ENCODE measurements around the gene PSMG1. TPM values are rescaled to one million over a fixed set of nuclear protein-coding genes. Genes with fewer than 3 reads are reported as not detected.
"Not testable (repeated sequence)": the region's sequence is repeated elsewhere in the genome, so short reads cannot be mapped to it uniquely, and the experiment has no call there.

PSMG1 gene
- total RNA-seq, 1 donor from 2014 or later: 66.4 TPM

GRCh38 chr21:39164523-39164922 lies 18.7 kb downstream of the PSMG1 start:
- H3K4me3 Mint-ChIP-seq (ENCODE audit: unreplicated experiment): no peak overlapping the region
- no peaks in the 10 kb centered on the region for H3K27me3 Mint-ChIP-seq (ENCODE audit: low read depth)
- H3K9me3 Mint-ChIP-seq (ENCODE audit: low read depth): peaks cover 36% of the 10 kb centered on the region
- H3K4me1 Mint-ChIP-seq (ENCODE audit: low read depth): peaks cover 13% of the 10 kb centered on the region
- DNase-seq (ENCODE audit: low spot score): no peak
- peaks cover 9% of the 10 kb centered on the region for H3K36me3 Mint-ChIP-seq (ENCODE audit: low read depth)
- no peak for TF ChIP-seq CTCF (IDR thresholded peaks at IDR 0.05)
- no peak overlapping the region for H3K27ac Mint-ChIP-seq (ENCODE audit: unreplicated experiment)

GRCh38 chr21:39161064-39161463 lies 22.2 kb downstream of the PSMG1 start:
- no peak for DNase-seq (ENCODE audit: low spot score)
- Mint-ChIP-seq H3K27me3 (ENCODE audit: low read depth) (no peaks in the 10 kb centered on the region), H3K4me3 (ENCODE audit: unreplicated experiment) (no peak overlapping the region), H3K27ac (ENCODE audit: unreplicated experiment) (no peak overlapping the region), H3K9me3 (ENCODE audit: low read depth) (peaks cover 22% of the 10 kb centered on the region), H3K4me1 (ENCODE audit: low read depth) (peaks cover 34% of the 10 kb centered on the region), H3K36me3 (ENCODE audit: low read depth) (peaks cover 3% of the 10 kb centered on the region)
- no peak for TF ChIP-seq CTCF (IDR thresholded peaks at IDR 0.05)

GRCh38 chr21:39159342-39160063 lies 23.7 kb downstream of the PSMG1 start:
- DNase-seq (ENCODE audit: low spot score): no peak
- Mint-ChIP-seq H3K27ac (ENCODE audit: unreplicated experiment) (peak overlapping the region; percentile 85), H3K4me3 (ENCODE audit: unreplicated experiment) (no peak overlapping the region), H3K9me3 (ENCODE audit: low read depth) (peaks cover 10% of the 10 kb centered on the region), H3K4me1 (ENCODE audit: low read depth) (peaks cover 48% of the 10 kb centered on the region), H3K36me3 (ENCODE audit: low read depth) (peaks cover under 1% of the 10 kb centered on the region), H3K27me3 (ENCODE audit: low read depth) (no peaks in the 10 kb centered on the region)
- TF ChIP-seq CTCF (IDR thresholded peaks at IDR 0.05): no peak

- H3K4me3 Mint-ChIP-seq (ENCODE audit: unreplicated experiment); DNase-seq (ENCODE audit: low spot score); H3K9me3 Mint-ChIP-seq (ENCODE audit: low read depth); H3K27me3 Mint-ChIP-seq (ENCODE audit: low read depth); H3K36me3 Mint-ChIP-seq (ENCODE audit: low read depth): not testable (repeated sequence)
- Mint-ChIP-seq H3K4me1 (ENCODE audit: low read depth) (peaks cover 50% of the 10 kb centered on the region), H3K27ac (ENCODE audit: unreplicated experiment) (peak overlapping the region; percentile 17)
Observed at GRCh38 chr21:39157241-39157640, 26.0 kb downstream of the PSMG1 start.

GRCh38 chr21:39156024-39156423 lies 27.2 kb downstream of the PSMG1 start:
- no peak overlapping the region for H3K4me3 Mint-ChIP-seq (ENCODE audit: unreplicated experiment)
- H3K4me1 Mint-ChIP-seq (ENCODE audit: low read depth): peaks cover 47% of the 10 kb centered on the region
- no peaks in the 10 kb centered on the region for H3K27me3 Mint-ChIP-seq (ENCODE audit: low read depth)
- no peak for DNase-seq (ENCODE audit: low spot score)
- peak overlapping the region; percentile 91 for H3K27ac Mint-ChIP-seq (ENCODE audit: unreplicated experiment)
- TF ChIP-seq CTCF (IDR thresholded peaks at IDR 0.05): no peak
- H3K36me3 Mint-ChIP-seq (ENCODE audit: low read depth): peaks cover 1% of the 10 kb centered on the region
- peaks cover 2% of the 10 kb centered on the region for H3K9me3 Mint-ChIP-seq (ENCODE audit: low read depth)

GRCh38 chr21:39155578-39155977 lies 27.7 kb downstream of the PSMG1 start:
- H3K4me3 Mint-ChIP-seq (ENCODE audit: unreplicated experiment): no peak overlapping the region
- peaks cover 1% of the 10 kb centered on the region for H3K36me3 Mint-ChIP-seq (ENCODE audit: low read depth)
- peaks cover 2% of the 10 kb centered on the region for H3K9me3 Mint-ChIP-seq (ENCODE audit: low read depth)
- H3K4me1 Mint-ChIP-seq (ENCODE audit: low read depth): peaks cover 44% of the 10 kb centered on the region
- H3K27me3 Mint-ChIP-seq (ENCODE audit: low read depth): no peaks in the 10 kb centered on the region
- H3K27ac Mint-ChIP-seq (ENCODE audit: unreplicated experiment): peak overlapping the region; percentile 91
- DNase-seq (ENCODE audit: low spot score): no peak
- TF ChIP-seq CTCF (IDR thresholded peaks at IDR 0.05): no peak

Data from chondrocyte (in vitro differentiated cells).